Glutamatergic neuron (in vitro differentiated cells): ENCODE data around the gene B4GALNT4. TPM values are rescaled to one million over a fixed set of nuclear protein-coding genes. Genes with fewer than 3 reads are reported as not detected.

Source experiments
- DNase-seq: peaks from one replicate; pipeline ENCODE4 v3.0.0; 2022
- H3K27ac Mint-ChIP-seq: one replicate; pipeline ENCODE4 v1.8.0; 2020; ENCODE audit warnings: mild to moderate bottlenecking, mixed read lengths, inconsistent platforms; ENCODE audit not compliant: unreplicated experiment
- H3K27me3 Mint-ChIP-seq: one replicate; pipeline ENCODE4 v1.8.0; 2020; ENCODE audit warnings: mild to moderate bottlenecking, moderate library complexity, mixed read lengths, inconsistent platforms; ENCODE audit not compliant: unreplicated experiment
- H3K36me3 Mint-ChIP-seq: one replicate; pipeline ENCODE4 v1.8.0; 2020; ENCODE audit warnings: mild to moderate bottlenecking, mixed read lengths, inconsistent platforms; ENCODE audit not compliant: unreplicated experiment
- H3K4me1 Mint-ChIP-seq: one replicate; pipeline ENCODE4 v1.8.0; 2020; ENCODE audit warnings: mild to moderate bottlenecking, low read depth, mixed read lengths, inconsistent platforms; ENCODE audit not compliant: unreplicated experiment
- H3K4me3 Mint-ChIP-seq: one replicate; pipeline ENCODE4 v1.8.0; 2020; ENCODE audit warnings: mild to moderate bottlenecking, mixed read lengths, inconsistent platforms; ENCODE audit not compliant: unreplicated experiment
- H3K9me3 Mint-ChIP-seq: one replicate; pipeline ENCODE4 v1.8.0; 2020; ENCODE audit warnings: mild to moderate bottlenecking, moderate library complexity, mixed read lengths, inconsistent platforms; ENCODE audit not compliant: unreplicated experiment
- CTCF ChIP-seq: fragments of 200-600 bp; sonication (generic); IDR thresholded peaks from one replicate; pipeline ENCODE4 v1.5.0; 2021; ENCODE audit not compliant: partially characterized antibody, unreplicated experiment
- total RNA-seq: library from RNA; stranded (reverse); fragmentation: NEBNext Ultra II Directional; extraction: Animal tissue kit (Norgen Biotek cat#: 25700); gene quantifications from one replicate; pipeline ENCODE4 v1.2.1, GENCODE V29; 2021; ENCODE audit not compliant: unreplicated experiment

Gene B4GALNT4
- total RNA-seq, 1 donor from 2014 or later, result 418 TPM

- peaks cover 7% of the 10 kb centered on the region for H3K4me1 Mint-ChIP-seq
- no peak for TF ChIP-seq CTCF
- H3K27ac Mint-ChIP-seq, result no peak overlapping the region
- H3K36me3 Mint-ChIP-seq, result no peaks in the 10 kb centered on the region
- DNase-seq, result no peak
- H3K4me3 Mint-ChIP-seq, result no peak overlapping the region
- H3K9me3 Mint-ChIP-seq, result peaks cover 3% of the 10 kb centered on the region
- H3K27me3 Mint-ChIP-seq, result peaks cover 6% of the 10 kb centered on the region
These were observed 39.4 kb upstream of the B4GALNT4 start for GRCh38 chr11:329886-330253.

GRCh38 chr11:330307-330693 lies 39.0 kb upstream of the B4GALNT4 start:
- peaks cover 5% of the 10 kb centered on the region for H3K4me1 Mint-ChIP-seq
- no peak for TF ChIP-seq CTCF
- DNase-seq, result no peak
- H3K4me3 Mint-ChIP-seq, result no peak overlapping the region
- peaks cover 3% of the 10 kb centered on the region for H3K9me3 Mint-ChIP-seq
- H3K27ac Mint-ChIP-seq, result no peak overlapping the region
- H3K27me3 Mint-ChIP-seq, result peaks cover 6% of the 10 kb centered on the region
- no peaks in the 10 kb centered on the region for H3K36me3 Mint-ChIP-seq

GRCh38 chr11:330694-331357 lies 38.5 kb upstream of the B4GALNT4 start:
- H3K36me3 Mint-ChIP-seq, result no peaks in the 10 kb centered on the region
- TF ChIP-seq CTCF, result no peak
- H3K4me3 Mint-ChIP-seq, result no peak overlapping the region
- peaks cover 6% of the 10 kb centered on the region for H3K27me3 Mint-ChIP-seq
- no peak for DNase-seq
- H3K4me1 Mint-ChIP-seq, result peaks cover 5% of the 10 kb centered on the region
- peaks cover 3% of the 10 kb centered on the region for H3K9me3 Mint-ChIP-seq
- H3K27ac Mint-ChIP-seq, result no peak overlapping the region

GRCh38 chr11:331358-332060 lies 37.8 kb upstream of the B4GALNT4 start:
- Mint-ChIP-seq H3K36me3 (no peaks in the 10 kb centered on the region), H3K27ac (no peak overlapping the region), H3K4me3 (no peak overlapping the region), H3K4me1 (peaks cover 5% of the 10 kb centered on the region), H3K9me3 (peaks cover 3% of the 10 kb centered on the region), H3K27me3 (peaks cover 3% of the 10 kb centered on the region)
- DNase-seq, result no peak
- TF ChIP-seq CTCF, result no peak
